NB4 (cell line): ENCODE data around the gene DOCK8.

Experiments
- CTCF ChIP-seq: IDR thresholded peaks from one replicate; pipeline ENCODE4 v1.5.1; 2012; ENCODE audit warnings: low read depth, low read length
- POLR2A ChIP-seq: IDR thresholded peaks from 2 replicates; pipeline ENCODE4 v1.6.1; 2011; ENCODE audit warnings: mild to moderate bottlenecking; ENCODE audit not compliant: insufficient read length; ENCODE audit errors: extremely low read depth

- TF ChIP-seq CTCF, result no peak
- no peak for TF ChIP-seq POLR2A
These were observed 229.9 kb downstream of the DOCK8 start for GRCh38 chr9:444528-444927.
